ENCODE measurements around the gene PRM3.

Gene PRM3

GRCh38 chr16:11280616-11281522 is 7.4 kb upstream of the PRM3 start, which contains the start of gene PRM1:
PRM1 (minus strand) TSS chr16:11281330; CDS start chr16:11281238, 92 bp downstream.
- no peak for DNase-seq (ENCODE audit: low spot score)

GRCh38 chr16:11278681-11279628 is 5.5 kb upstream of the PRM3 start:
- DNase-seq (ENCODE audit: low spot score) = no peak

GRCh38 chr16:11277607-11278337 is 4.3 kb upstream of the PRM3 start:
- no peak for DNase-seq (ENCODE audit: low spot score)

- DNase-seq (ENCODE audit: low spot score) = no peak
These were observed 3.6 kb upstream of the PRM3 start for GRCh38 chr16:11276896-11277593.

GRCh38 chr16:11276143-11276895 is 2.9 kb upstream of the PRM3 start, which contains the start of gene PRM2:
PRM2 (minus strand) TSS chr16:11276480; CDS start chr16:11276370, 110 bp downstream.
- DNase-seq (ENCODE audit: low spot score) = no peak

- no peak for DNase-seq (ENCODE audit: low spot score)
These were observed 1.5 kb upstream of the PRM3 start for GRCh38 chr16:11274964-11275363.

GRCh38 chr16:11273721-11274324 is 394 bp upstream of the PRM3 start:
- DNase-seq (ENCODE audit: low spot score) = no peak

- DNase-seq (ENCODE audit: low spot score) = no peak
These were observed 945 bp downstream of the PRM3 start for GRCh38 chr16:11272484-11272883.

- DNase-seq (ENCODE audit: low spot score) = no peak
These were observed 1.8 kb downstream of the PRM3 start for GRCh38 chr16:11271610-11272009.

GRCh38 chr16:11270602-11271162 is 2.7 kb downstream of the PRM3 start:
- no peak for DNase-seq (ENCODE audit: low spot score)

GRCh38 chr16:11268921-11269375 is 4.5 kb downstream of the PRM3 start, which contains the start of gene TNP2:
TNP2 (minus strand) TSS chr16:11269325; CDS start chr16:11269262, 63 bp downstream.
- no peak for DNase-seq (ENCODE audit: low spot score)

- no peak for DNase-seq (ENCODE audit: low spot score)
These were observed 8.3 kb downstream of the PRM3 start for GRCh38 chr16:11265124-11265523.

- no peak for DNase-seq (ENCODE audit: low spot score)
These were observed 9.1 kb downstream of the PRM3 start for GRCh38 chr16:11264155-11264832.

GRCh38 chr16:11263737-11264136 is 9.7 kb downstream of the PRM3 start:
- DNase-seq (ENCODE audit: low spot score) = no peak

- no peak for DNase-seq (ENCODE audit: low spot score)
These were observed 10.5 kb downstream of the PRM3 start for GRCh38 chr16:11262915-11263314.

- no peak for DNase-seq (ENCODE audit: low spot score)
These were observed 12.8 kb downstream of the PRM3 start for GRCh38 chr16:11260596-11260966.

- DNase-seq (ENCODE audit: low spot score) = no peak
These were observed 13.5 kb downstream of the PRM3 start for GRCh38 chr16:11259655-11260595.
